Activated CD4-positive, alpha-beta T cell treated with anti-CD3 and anti-CD28 coated beads, Interleukin-10, Interleukin-2, amounts not matched to agents 100 ng/mL and 50 ng/mL, durations not matched to agents 16 hours and 8 hours (primary cell): ENCODE results near the gene TTC28.

Experiments used
- DNase-seq: peaks from one replicate; pipeline ENCODE4 v3.0.0-alpha.2; 2020

TTC28 gene

GRCh38 chr22:28015676-28016601, 663.7 kb downstream of the TTC28 start:
- no peak for DNase-seq

DNA sequence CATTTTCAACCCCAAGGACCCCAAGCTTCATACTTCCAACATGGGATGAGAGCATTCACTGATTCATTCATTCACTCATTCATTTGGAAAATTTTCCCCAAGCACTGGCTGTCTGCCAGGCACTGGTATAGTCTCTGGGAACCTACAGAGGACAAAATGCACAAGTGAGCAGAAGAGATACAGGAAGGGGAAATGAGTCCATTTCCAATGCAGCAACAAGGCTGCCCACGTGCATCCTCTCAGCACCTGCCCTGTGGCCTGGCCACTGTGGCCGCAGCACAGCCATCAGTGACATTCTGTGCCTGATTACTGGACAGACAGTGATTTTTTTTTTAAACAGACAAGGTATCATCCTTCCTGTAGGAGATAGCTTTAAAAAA, 664.6 kb downstream of the TTC28 start:
- no peak for DNase-seq

DNA sequence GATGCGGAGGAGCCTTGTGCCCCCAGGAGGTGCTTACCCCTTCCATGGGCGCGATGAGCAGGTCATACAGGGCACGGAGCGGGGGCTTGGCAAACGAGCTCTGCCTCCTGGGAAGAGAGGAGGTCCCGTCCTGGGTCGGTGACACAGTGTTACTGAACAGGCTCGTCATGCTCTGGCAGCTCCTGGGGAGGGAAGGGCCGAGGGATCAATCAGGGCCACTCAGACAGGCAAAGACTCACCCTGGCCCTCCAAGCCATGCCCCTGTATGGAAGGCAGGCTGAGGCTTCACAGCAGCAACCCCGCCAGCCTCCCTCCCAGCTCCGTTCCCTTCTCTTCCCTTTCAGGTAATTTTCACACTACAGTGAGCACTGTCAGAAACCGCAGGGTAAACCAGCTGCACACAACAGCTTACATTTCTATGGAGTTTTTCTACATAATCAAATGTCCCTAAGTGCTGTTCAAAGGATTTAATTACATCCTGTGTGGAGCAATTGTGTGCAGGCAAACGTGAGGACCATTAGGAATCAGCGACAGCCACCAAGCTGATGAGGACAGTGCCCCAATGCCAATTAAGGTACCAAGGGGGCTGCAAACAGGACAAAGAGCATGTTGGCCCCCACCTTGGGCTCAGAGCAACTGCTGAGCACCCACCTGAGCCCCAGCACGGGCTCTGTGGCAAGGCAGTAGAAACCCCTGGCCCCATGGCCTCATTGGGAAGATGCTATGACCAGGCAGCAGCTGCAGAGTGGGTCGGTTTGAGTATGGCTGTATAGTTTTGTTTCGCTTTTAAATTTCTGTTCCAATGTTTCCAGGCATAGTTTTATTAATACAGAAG, 665.2 kb downstream of the TTC28 start:
- DNase-seq = no peak

DNA sequence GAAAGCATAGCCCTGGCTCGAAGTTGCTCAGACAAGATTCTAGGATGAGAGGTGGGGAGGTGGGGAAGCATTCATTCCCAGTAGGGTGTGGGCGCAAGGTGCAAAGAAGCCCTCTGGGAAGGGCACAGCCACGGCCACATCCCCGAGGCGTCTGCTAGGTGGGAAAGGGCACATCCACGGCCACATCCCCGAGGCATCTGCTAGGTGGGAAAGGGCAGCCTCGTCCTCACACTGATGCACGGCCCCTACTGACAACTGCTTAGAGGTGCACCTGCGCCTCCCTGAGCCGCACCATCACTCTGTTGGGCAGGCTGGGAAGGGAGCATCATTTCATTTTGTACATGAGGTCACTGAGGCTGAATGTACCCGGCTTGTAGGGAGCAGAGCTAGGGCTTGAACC, 666.0 kb downstream of the TTC28 start:
- DNase-seq = no peak

DNA sequence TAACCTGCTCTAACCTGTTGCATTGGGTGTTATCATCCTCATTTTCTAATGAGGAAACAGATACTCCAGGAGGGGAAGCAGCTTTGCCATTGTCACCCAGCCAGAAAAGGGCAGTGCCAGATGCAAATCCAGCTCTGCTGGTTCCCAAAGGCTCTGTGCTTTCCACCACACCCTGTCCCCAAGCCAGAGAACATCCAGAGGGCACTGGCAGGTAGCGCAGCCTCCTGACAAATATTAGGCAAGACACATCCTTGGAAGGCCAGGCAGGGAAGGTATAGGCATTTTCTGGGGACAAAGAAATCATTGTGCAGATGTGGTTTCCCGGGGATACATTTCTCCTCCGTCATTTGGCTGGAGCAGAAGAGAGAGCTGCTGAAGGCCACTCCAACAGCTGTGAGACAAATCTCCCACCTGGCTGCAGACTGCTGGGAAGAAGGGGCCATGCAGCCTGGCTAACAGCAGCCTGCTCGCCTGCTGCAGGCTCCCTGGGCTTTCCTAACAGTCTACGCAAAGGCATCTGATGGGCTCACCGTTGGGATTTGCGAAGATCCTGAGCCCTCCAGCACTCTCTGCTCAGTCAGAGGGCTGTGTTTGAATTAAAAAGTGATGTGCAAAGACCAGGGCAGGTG, 666.7 kb downstream of the TTC28 start:
- DNase-seq = no peak

GRCh38 chr22:28009272-28009827, 670.3 kb downstream of the TTC28 start:
- peak; percentile 78 for DNase-seq

DNA sequence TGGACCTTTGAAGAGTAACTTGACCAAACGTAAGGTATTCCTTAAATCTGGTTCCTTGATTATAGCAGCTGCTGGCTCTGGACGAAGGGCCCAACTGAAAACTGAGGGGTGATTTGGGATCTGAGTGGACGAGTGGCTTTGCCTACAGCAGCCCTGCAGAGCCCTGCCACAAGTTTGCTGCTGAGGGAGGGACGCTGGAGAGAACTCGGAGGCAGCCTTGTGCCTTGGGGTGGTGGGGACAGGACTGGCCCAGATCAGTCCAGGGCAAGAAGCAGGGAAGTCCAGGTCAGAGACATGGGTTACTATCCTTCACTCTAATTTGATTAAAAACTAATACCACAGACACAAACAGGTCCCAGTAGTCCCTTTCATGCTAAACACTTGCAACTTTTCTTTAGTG, 671.0 kb downstream of the TTC28 start:
- DNase-seq = no peak

GRCh38 chr22:28008056-28008455, 671.6 kb downstream of the TTC28 start:
- DNase-seq = no peak

DNA sequence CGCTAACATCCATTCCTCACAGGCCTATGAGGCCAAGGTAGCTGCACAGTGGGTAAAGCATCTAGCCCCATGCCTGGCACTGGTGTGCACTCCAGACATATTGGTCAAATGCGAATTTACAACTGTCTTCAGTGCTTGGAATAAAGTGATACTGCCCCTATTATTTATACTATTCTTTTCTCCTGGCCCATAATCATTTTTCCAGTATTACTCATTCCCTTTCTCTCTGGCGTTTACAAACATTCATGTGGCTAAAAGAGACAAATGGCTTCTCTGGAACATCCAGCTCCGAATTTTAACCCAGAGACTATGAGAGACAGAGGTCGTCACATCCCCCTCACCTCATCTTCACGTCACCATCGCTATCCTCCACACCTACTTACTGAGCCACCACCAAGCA, 673.4 kb downstream of the TTC28 start:
- no peak for DNase-seq

GRCh38 chr22:28005513-28005912, 674.1 kb downstream of the TTC28 start:
- DNase-seq = no peak

- DNase-seq = no peak
Measured at GRCh38 chr22:28004021-28004420, 675.6 kb downstream of the TTC28 start.

DNA sequence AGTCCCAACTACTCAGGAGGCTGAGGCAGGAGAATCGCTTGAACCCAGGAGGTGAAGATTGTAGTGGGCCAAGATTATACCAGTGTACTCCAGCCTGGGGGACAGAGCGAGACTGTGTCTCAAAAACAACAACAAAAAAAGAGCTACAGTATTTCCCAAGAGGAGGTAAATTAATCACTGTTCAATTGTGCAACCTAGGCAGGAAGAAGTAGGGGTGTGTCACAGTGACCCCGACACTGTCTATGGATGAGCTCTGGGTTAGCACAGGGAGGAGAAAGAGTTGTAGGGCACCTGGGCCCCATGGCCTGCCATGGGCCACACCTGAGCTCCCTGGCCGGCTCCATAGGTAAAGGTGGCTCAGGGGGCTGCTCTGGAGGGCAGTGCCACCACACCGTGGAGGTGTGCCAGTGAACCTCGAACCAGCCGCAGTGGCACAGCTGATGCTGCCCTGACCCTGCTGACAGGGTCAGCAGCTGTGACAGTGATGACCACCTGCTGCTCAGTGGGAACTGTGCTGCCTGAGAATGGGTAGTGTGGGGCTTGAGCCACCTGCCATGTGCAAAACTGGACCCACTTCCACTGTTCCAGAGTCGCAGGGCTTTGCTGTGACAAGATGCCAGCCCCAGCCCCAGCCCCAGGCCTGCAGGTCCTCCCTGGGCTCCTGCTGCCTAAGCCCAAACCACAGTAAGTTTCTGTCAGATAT, 676.6 kb downstream of the TTC28 start:
- DNase-seq = no peak

DNA sequence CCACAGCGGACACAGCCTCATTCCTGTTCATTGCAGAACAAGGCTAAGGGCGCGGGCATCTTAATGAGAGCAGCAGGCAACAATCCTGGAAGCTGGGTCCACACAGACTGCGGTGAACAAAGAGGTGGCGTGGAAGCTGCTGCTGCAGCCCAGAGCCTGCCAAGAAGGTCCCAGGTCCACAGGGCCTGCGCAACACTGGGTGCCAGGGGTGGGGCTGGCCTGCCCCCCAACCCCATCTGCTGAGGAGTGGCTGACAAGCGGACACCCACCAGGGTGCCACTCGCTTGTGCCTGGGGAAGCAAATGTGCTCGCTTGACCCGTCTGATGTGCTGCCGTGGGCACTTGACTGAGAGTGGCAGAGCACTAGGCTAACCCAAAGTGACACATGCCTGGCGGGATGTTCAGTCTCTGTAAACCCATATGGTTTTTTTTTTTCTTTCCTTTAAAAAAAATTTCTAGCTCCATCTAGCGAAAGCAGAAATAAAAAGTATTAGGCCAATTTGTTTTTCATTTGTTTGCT, 677.4 kb downstream of the TTC28 start:
- DNase-seq = no peak

GRCh38 chr22:28001171-28001835, 678.3 kb downstream of the TTC28 start:
- DNase-seq = no peak

DNA sequence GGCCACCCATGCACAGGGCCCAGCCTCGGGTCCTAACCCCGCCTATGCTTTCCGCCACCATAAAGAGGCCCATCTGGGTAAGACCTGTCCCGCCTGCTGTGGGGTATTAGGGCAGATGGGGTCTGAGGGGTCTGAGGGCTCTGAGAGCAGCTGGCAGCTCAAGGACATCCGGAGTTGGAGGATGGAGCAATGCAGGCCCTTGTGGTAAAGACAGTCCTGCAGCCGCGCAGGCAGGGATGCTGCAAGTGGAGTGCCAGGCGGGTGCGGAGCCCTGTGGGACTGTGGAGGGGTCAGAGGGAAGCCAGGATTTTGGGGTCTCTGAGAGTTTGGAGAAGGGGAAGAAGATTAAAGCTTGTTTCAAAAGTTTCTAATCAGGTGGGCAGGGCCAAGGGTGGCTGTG, 679.3 kb downstream of the TTC28 start:
- no peak for DNase-seq

DNA sequence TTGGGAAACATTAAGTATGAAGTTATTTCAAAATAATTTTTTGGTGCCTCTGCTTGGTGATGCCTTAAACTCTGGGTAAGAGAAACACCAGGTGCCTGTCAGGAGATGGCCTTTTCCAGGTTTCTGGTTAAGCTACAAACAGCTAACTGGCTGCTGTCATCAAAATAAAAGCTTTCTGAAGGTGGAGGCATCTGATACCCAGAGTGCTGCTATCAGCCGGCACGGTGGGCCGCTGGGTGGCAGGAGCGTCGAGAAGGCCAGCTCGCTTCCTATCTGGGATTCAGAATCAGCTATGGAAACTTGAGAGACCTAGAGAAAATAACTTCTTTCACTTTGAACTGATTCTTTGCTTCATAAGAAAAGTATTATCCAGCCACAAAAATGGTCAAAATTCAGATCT, 679.8 kb downstream of the TTC28 start:
- DNase-seq = no peak

DNA sequence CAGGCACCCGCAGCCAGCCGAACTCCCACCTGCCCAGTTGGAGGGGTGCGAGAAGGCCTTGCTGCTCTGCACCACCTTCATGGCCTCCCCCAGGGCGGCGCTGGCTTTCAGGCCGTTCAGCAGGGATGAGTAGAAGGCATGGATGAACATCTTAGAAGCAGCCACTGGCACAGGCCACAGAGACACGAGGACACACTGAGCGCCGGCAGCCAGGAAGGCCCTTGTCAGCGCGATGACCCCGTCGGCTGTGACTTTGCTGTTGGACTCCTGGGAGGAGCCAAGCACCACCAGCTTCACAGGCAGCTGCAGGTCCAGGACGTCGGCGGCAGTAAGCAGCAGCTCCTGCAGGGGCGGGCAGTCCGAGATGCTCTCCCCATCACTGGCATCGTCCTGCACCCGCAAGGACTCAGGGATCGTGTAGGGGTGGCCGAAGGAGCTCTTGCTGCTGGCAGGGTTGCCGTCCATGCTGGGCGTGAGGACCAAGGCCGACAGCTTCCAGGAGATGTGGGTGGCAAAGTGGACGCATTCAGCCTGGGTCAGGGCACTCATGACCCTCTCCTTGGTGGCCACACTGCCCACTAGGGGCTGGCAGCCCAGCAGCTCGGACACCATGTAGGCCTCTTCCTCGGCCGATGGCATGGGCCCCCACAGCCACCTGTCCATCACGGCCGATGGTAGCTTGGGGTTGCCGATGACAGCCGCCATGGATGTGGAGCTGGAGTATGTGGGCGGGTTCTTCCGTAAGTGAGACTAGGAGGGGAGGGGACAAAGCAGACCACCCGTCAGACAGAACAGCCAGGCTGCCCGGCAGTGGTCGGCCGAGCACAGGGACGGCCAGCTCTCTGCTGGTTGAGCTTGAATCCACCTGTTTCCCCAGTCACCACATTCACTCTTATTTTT, 680.9 kb downstream of the TTC28 start:
- DNase-seq = no peak

DNA sequence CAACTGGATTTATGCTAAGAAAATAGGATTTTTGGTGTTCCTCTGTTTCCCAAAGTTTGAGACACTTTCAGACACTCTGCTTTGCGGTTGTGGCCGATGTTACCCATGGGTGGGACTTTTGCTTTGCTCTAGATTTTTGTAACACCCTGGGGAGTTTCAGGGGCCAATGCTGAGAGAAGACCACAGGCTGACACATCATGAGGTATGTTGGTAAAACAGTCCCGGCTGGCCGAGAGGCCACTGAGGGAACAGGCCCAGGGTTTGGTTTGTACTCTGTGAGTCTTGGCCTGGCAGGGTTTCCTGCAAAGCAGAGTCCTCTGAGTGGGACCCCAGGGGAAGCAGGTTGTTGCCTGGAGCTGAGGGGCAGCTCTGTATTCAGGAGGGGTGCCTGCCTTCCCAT, 682.1 kb downstream of the TTC28 start:
- no peak for DNase-seq

DNA sequence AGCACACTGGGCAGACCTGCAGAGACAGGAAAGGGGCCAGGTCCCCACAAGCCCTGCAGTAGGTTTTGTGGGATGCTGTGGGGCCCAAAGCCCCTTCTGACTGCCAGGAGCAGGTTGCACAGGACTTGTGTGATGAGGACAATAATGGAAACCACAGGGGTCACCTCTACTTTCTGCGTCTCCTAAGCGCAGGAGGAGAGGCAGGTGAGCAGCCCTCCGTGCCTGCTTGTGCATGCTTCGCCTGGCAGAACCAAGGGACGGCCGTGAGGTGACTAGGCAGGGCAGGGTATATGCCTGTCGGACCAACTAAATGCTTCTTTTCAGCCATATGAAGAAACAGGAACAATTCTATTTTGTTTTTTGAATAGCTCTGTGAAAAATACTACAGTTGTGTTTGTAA, 682.7 kb downstream of the TTC28 start:
- no peak for DNase-seq

DNA sequence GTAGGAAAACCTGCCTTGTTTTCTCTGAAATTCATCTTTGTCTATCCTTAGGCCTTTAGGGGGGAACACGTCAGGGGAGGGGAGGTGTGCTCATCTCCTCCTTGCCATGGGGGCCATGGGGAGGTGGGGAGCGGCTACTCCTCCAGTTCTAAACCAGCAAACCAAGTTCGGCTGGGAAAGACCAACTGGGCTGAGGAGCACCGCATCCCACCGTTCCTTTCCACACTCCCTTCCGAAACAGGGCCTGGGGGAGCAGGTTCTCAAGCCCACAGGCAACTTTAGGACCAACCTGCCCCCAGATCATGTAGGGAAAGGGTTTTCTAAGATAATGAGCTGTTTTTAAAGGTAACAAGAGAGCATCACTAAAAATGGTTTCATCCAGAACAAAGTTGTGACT, 683.1 kb downstream of the TTC28 start:
- DNase-seq = no peak
